GM12873 (cell line): Measurements from ENCODE around the gene HMCES.

Source experiments
- TF ChIP-seq, protein P1 (sequence below): IDR thresholded peaks from 2 replicates; pipeline ENCODE4 v1.5.1; 2012; ENCODE audit warnings: low read depth, mild to moderate bottlenecking, moderate library complexity, low read length, control low read depth; ENCODE audit not compliant: insufficient read depth; ENCODE audit errors: missing control alignments

The HMCES gene

GRCh38 chr3:129315223-129315997 is 36.7 kb downstream of the HMCES start:
- TF ChIP-seq, protein P1, sequence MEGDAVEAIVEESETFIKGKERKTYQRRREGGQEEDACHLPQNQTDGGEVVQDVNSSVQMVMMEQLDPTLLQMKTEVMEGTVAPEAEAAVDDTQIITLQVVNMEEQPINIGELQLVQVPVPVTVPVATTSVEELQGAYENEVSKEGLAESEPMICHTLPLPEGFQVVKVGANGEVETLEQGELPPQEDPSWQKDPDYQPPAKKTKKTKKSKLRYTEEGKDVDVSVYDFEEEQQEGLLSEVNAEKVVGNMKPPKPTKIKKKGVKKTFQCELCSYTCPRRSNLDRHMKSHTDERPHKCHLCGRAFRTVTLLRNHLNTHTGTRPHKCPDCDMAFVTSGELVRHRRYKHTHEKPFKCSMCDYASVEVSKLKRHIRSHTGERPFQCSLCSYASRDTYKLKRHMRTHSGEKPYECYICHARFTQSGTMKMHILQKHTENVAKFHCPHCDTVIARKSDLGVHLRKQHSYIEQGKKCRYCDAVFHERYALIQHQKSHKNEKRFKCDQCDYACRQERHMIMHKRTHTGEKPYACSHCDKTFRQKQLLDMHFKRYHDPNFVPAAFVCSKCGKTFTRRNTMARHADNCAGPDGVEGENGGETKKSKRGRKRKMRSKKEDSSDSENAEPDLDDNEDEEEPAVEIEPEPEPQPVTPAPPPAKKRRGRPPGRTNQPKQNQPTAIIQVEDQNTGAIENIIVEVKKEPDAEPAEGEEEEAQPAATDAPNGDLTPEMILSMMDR: no peak

DNA sequence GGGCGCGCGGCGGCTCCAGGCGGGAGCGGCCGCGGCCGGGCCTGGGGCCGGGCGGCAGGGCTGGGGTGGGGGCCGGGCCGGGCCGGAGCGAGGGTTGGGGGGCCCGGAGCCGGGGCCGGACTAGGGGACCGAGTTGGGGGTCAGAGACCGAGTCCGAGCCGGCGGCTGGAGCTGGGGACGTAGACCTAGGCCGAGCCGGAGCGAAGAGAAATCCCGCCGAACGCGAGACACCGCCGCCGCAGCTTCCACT is 37.3 kb downstream of the HMCES start:
- TF ChIP-seq, protein P1: no peak

GRCh38 chr3:129316248-129317013 is 37.8 kb downstream of the HMCES start:
- TF ChIP-seq, protein P1: peak; percentile 62

DNA sequence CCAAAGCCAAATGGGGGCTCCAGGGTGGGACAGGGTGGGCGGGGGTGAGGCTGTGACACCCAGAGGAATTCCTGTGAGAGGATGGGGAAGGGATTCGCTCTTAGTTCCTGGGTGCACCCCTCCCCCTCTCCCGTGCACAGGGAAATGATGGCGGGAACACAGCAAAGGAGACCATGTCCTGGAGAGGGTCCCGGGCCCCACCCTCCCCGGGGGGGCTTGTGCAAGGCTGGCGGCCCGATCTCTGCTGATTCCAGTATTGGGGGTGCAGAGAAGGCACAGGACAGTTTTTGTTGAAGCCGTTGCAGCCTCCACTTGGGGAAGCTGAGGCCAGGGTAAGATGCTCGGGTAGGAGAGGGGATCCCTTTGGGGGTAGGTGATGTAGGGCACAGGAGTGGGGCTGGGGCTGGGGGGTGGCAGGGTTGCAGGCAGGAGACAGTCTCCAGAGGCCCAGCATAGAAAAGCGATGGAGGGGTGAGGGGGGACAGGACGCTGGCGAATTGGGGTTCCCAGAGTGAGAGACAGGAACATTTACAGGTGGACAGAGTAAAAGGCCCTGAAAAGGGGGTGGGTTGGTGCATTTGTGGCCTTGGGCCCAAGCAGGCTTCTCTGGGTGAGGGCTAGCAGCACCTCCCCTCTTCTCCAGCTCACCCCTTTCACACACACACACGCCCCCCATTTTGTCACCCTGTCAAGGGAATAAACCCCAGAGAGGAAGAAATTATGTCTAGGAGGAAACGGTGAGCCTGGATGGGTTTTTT is 38.5 kb downstream of the HMCES start:
- TF ChIP-seq, protein P1: no peak

- TF ChIP-seq, protein P1: no peak
These were observed 39.2 kb downstream of the HMCES start for GRCh38 chr3:129317848-129318247.

- TF ChIP-seq, protein P1: no peak
These were observed 40.3 kb downstream of the HMCES start for GRCh38 chr3:129318921-129319320.

GRCh38 chr3:129320261-129320660 is 41.6 kb downstream of the HMCES start:
- TF ChIP-seq, protein P1: no peak
